Spleen (tissue), 7 donors: ENCODE data around the gene CBL.

Experiments
- POLR2A ChIP-seq, 3 donors: fragments of 450-650 bp; IDR thresholded peaks; one replicate each; pipeline ENCODE4 v1.5.1; 2017; ENCODE audit warnings: antibody characterized with exemption in 3 of 3, mild to moderate bottlenecking in 1 of 3
- POLR2AphosphoS5 ChIP-seq, 3 donors: sonication (generic); formaldehyde crosslinking; IDR thresholded peaks; one replicate each; pipeline ENCODE4 v1.5.1; 2017; ENCODE audit warnings: antibody characterized with exemption in 3 of 3
- TF ChIP-seq, protein P1 (sequence below), 11 experiments: fragments of 200-600 bp in 7 of 11; fragments of 450-650 bp in 4 of 11; sonication (generic) in 4 of 11; IDR thresholded peaks in 8 of 11; conservative IDR thresholded peaks in 3 of 11; 1 replicate in 7 of 11; 2 replicates in 4 of 11; pipeline versions ENCODE4 v1.4.0 to v1.8.0; 2016 to 2021; ENCODE audit warnings: antibody characterized with exemption in 11 of 11, inconsistent platforms in 4 of 11, mild to moderate bottlenecking in 1 of 11
- donor health status: DM: no; HTN: no; CAD: no; lungs with moderate emphysema.
- donor health status: DM: no; HTN: no; CAD: no.
- donor health status: DM: no; HTN: no; CAD: no.

- no peak for TF ChIP-seq POLR2AphosphoS5 (IDR thresholded peaks at IDR 0.05)
- TF ChIP-seq, protein P1, sequence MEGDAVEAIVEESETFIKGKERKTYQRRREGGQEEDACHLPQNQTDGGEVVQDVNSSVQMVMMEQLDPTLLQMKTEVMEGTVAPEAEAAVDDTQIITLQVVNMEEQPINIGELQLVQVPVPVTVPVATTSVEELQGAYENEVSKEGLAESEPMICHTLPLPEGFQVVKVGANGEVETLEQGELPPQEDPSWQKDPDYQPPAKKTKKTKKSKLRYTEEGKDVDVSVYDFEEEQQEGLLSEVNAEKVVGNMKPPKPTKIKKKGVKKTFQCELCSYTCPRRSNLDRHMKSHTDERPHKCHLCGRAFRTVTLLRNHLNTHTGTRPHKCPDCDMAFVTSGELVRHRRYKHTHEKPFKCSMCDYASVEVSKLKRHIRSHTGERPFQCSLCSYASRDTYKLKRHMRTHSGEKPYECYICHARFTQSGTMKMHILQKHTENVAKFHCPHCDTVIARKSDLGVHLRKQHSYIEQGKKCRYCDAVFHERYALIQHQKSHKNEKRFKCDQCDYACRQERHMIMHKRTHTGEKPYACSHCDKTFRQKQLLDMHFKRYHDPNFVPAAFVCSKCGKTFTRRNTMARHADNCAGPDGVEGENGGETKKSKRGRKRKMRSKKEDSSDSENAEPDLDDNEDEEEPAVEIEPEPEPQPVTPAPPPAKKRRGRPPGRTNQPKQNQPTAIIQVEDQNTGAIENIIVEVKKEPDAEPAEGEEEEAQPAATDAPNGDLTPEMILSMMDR (IDR thresholded peaks at IDR 0.05 in 8 of 11, conservative IDR thresholded peaks at IDR 0.05 in 3 of 11), result no peak
- no peak for TF ChIP-seq POLR2A (IDR thresholded peaks at IDR 0.05)
Observed at GRCh38 chr11:119167933-119168332, 38.2 kb upstream of the CBL start.
